Adrenal gland (tissue), 5 donors: ENCODE measurements around the gene ACSL5.

Experiments used
- POLR2A ChIP-seq, 2 donors: fragments of 450-650 bp; IDR thresholded peaks; one replicate each; pipeline ENCODE4 v1.6.1; 2017; ENCODE audit warnings: antibody characterized with exemption in 2 of 2, mild to moderate bottlenecking in 2 of 2, moderate library complexity in 1 of 2
- TF ChIP-seq, protein P1 (sequence below), 6 experiments: fragments of 450-650 bp in 4 of 6; fragments of 200-600 bp in 2 of 6; sonication (generic) in 1 of 6; IDR thresholded peaks; 1 replicate in 5 of 6; 2 replicates in 1 of 6; pipeline versions ENCODE4 v1.5.1 to v1.8.0; 2016 to 2021; ENCODE audit warnings: antibody characterized with exemption in 6 of 6, mild to moderate bottlenecking in 2 of 6, moderate library complexity in 1 of 6
- donor health status: DM: no; HTN: no; CAD: no.

GRCh38 chr10:112397592-112397991 lies 23.7 kb downstream of the ACSL5 start:
- TF ChIP-seq, protein P1, sequence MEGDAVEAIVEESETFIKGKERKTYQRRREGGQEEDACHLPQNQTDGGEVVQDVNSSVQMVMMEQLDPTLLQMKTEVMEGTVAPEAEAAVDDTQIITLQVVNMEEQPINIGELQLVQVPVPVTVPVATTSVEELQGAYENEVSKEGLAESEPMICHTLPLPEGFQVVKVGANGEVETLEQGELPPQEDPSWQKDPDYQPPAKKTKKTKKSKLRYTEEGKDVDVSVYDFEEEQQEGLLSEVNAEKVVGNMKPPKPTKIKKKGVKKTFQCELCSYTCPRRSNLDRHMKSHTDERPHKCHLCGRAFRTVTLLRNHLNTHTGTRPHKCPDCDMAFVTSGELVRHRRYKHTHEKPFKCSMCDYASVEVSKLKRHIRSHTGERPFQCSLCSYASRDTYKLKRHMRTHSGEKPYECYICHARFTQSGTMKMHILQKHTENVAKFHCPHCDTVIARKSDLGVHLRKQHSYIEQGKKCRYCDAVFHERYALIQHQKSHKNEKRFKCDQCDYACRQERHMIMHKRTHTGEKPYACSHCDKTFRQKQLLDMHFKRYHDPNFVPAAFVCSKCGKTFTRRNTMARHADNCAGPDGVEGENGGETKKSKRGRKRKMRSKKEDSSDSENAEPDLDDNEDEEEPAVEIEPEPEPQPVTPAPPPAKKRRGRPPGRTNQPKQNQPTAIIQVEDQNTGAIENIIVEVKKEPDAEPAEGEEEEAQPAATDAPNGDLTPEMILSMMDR (IDR thresholded peaks at IDR 0.05): no peak
- TF ChIP-seq POLR2A (IDR thresholded peaks at IDR 0.05): no peak
